Endothelial cell of umbilical vein (primary cell): ENCODE measurements around the gene TRMT11. TPM values are rescaled to one million over a fixed set of nuclear protein-coding genes. Genes with fewer than 3 reads are reported as not detected.

ENCODE experiments used
- BruUV-seq: library from RNA; stranded (reverse); fragments of 400-500 nt; replicated peaks from 2 replicates; lab custom pipeline; 2021; lab: Mats Ljungman, UMichigan
- CTCF ChIA-PET: fragments of 300-600, 350-600 bp; sonication (Branson Sonifier 250); formaldehyde crosslinking; loops from one replicate; lab custom pipeline; 2021; ENCODE audit warnings: antibody characterized with exemption, inconsistent platforms; lab: Charles Lee
- POLR2A ChIA-PET: fragments of 300-600, 350-600 bp; sonication (Branson Sonifier 250); formaldehyde crosslinking; loops from one replicate; lab custom pipeline; 2021; ENCODE audit warnings: antibody characterized with exemption, inconsistent platforms; lab: Charles Lee
- DNase-seq: peaks from one replicate; pipeline ENCODE4 v3.0.0-alpha.2; 2011; ENCODE audit warnings: low read depth, low spot score
- FAIRE-seq: peaks from 2 replicates; lab custom pipeline; 2011; peaks lifted over from hg19 to GRCh38; lab: Jason Lieb, UNC
- H2AFZ ChIP-seq: 2 replicates; pipeline ENCODE4 v1.6.0; 2012; ENCODE audit warnings: low read depth, low read length, control low read depth, inconsistent platforms
- H3K27ac ChIP-seq: 2 replicates; pipeline ENCODE4 v1.5.1; 2011; ENCODE audit warnings: low read depth, mild to moderate bottlenecking, control low read depth, low read length, moderate library complexity; ENCODE audit not compliant: insufficient read depth
- H3K27me3 ChIP-seq, 2 experiments: 2 replicates each; pipeline versions ENCODE4 v1.6.0 to v1.6.1; 2011; ENCODE audit warnings: low read length in 2 of 2, mixed read lengths in 1 of 2; ENCODE audit not compliant: control insufficient read depth in 2 of 2, insufficient read depth in 2 of 2
- H3K36me3 ChIP-seq, 2 experiments: 2 replicates in 1 of 2; 3 replicates in 1 of 2; pipeline ENCODE4 v1.5.1; 2011; ENCODE audit warnings: low read length in 2 of 2, mild to moderate bottlenecking in 1 of 2, moderate library complexity in 1 of 2; ENCODE audit not compliant: control insufficient read depth in 2 of 2, insufficient read depth in 2 of 2; ENCODE audit errors: extremely low read depth in 1 of 2
- H3K4me1 ChIP-seq: 3 replicates; pipeline ENCODE4 v1.5.1; 2011; ENCODE audit warnings: mild to moderate bottlenecking, low read length; ENCODE audit not compliant: control insufficient read depth, insufficient read depth; ENCODE audit errors: extremely low read depth
- H3K4me2 ChIP-seq: 2 replicates; pipeline ENCODE4 v1.6.1; 2011; ENCODE audit warnings: low read length, control low read depth, mixed read lengths; ENCODE audit not compliant: insufficient read depth
- H3K4me3 ChIP-seq, 3 experiments: fragments of 200-600 bp in 1 of 3; sonication (generic), shearing (Covaris generic) in 1 of 3; replicated peaks in 1 of 3; 2 replicates each; pipeline ENCODE4 v1.5.1; 2011 to 2016; ENCODE audit warnings: control low read depth in 3 of 3, low read length in 3 of 3, mild to moderate bottlenecking in 2 of 3, inconsistent platforms in 1 of 3, low read depth in 1 of 3, moderate library complexity in 1 of 3; ENCODE audit not compliant: insufficient read depth in 1 of 3
- H3K79me2 ChIP-seq: 2 replicates; pipeline ENCODE4 v1.6.0; 2012; ENCODE audit warnings: low read length, inconsistent platforms; ENCODE audit not compliant: control insufficient read depth, insufficient read depth
- H3K9ac ChIP-seq: replicated peaks from 2 replicates; pipeline ENCODE3; 2011; ENCODE audit warnings: low read length, control low read depth; ENCODE audit not compliant: insufficient read depth; ENCODE audit errors: extremely low read depth
- H3K9me1 ChIP-seq: replicated peaks from 3 replicates; pipeline ENCODE4 v1.6.0; 2011; ENCODE audit warnings: mild to moderate bottlenecking, low read length; ENCODE audit not compliant: control insufficient read depth, insufficient read depth; ENCODE audit errors: extremely low read depth
- H3K9me3 ChIP-seq: replicated peaks from 2 replicates; pipeline ENCODE4 v1.5.1; 2012; ENCODE audit warnings: low read length, inconsistent platforms; ENCODE audit not compliant: control insufficient read depth, insufficient read depth
- H4K20me1 ChIP-seq: replicated peaks from 2 replicates; pipeline ENCODE3; 2011; ENCODE audit warnings: mild to moderate bottlenecking, low read length; ENCODE audit not compliant: control insufficient read depth, insufficient read depth; ENCODE audit errors: extremely low read depth
- EZH2 ChIP-seq: IDR thresholded peaks from 2 replicates; pipeline ENCODE4 v1.6.1; 2012; ENCODE audit warnings: borderline replicate concordance, low read depth, mild to moderate bottlenecking, moderate library complexity, low read length, inconsistent platforms; ENCODE audit not compliant: severe bottlenecking
- GATA2 ChIP-seq: IDR thresholded peaks from 2 replicates; pipeline ENCODE4 v1.7.0; 2011; ENCODE audit warnings: low read depth, mild to moderate bottlenecking, moderate library complexity, mixed read lengths, low read length; ENCODE audit not compliant: insufficient read length, insufficient read depth
- JUN ChIP-seq: IDR thresholded peaks from 2 replicates; pipeline ENCODE4 v1.6.1; 2011; ENCODE audit warnings: borderline replicate concordance, low read depth; ENCODE audit not compliant: insufficient read length, insufficient read depth
- MYC ChIP-seq: IDR thresholded peaks from one replicate; pipeline ENCODE4 v1.6.1; 2011; ENCODE audit warnings: mild to moderate bottlenecking, low read depth, low read length
- POLR2AphosphoS5 ChIP-seq: IDR thresholded peaks from 2 replicates; pipeline ENCODE4 v1.6.1; 2012; ENCODE audit warnings: low read depth, mild to moderate bottlenecking, control low read depth, low read length, moderate library complexity; ENCODE audit not compliant: insufficient read depth
- dilution Hi-C: fragments of 300-500 bp; cut with MboI; formaldehyde crosslinking; loops from one replicate; pipeline ENCODE4 v1.15.0; 2019; ENCODE audit warnings: low sequenced_read_pairs; ENCODE audit not compliant: extremely low pct_ligation_motif_present
- intact Hi-C: fragments of 100-400 bp; cut with micrococcal nuclease; formaldehyde crosslinking; loops from one replicate; pipeline ENCODE4 v1.10.0; 2022
- polyA plus RNA-seq, 4 experiments: library from polyadenylated mRNA; depleted of rRNA in 3 of 4; stranded (reverse) in 3 of 4; unstranded in 1 of 4; fragments of >200 nt; gene quantifications; 2 replicates each; pipeline versions ENCODE4 v1.2.1 to v1.2.3, GENCODE V29; 2011 to 2012; ENCODE audit warnings: missing spikeins in 1 of 4
- total RNA-seq: library from RNA; stranded (reverse); gene quantifications from 2 replicates; pipeline ENCODE4 v1.2.3, GENCODE V29; 2021
- TF ChIP-seq, protein P1 (sequence below): IDR thresholded peaks from 2 replicates; pipeline ENCODE4 v1.6.1; 2011; ENCODE audit not compliant: insufficient read depth, insufficient read length
- TF ChIP-seq, protein P2 (sequence below), 2 donors: IDR thresholded peaks; 1 replicate in 1 of 2; 2 replicates in 1 of 2; pipeline ENCODE4 v1.5.1; 2011; ENCODE audit warnings: low read length in 2 of 2, mild to moderate bottlenecking in 2 of 2, moderate library complexity in 2 of 2, control low read depth in 1 of 2, inconsistent platforms in 1 of 2, low read depth in 1 of 2; ENCODE audit not compliant: insufficient read depth in 1 of 2; ENCODE audit errors: extremely low read depth in 1 of 2

TRMT11 gene
- total and polyA plus RNA-seq, 2 donors (not counting 3 experiments of a cell fraction or from before 2014, with no cell fraction given) = 5.1 to 10.7 TPM

DNA sequence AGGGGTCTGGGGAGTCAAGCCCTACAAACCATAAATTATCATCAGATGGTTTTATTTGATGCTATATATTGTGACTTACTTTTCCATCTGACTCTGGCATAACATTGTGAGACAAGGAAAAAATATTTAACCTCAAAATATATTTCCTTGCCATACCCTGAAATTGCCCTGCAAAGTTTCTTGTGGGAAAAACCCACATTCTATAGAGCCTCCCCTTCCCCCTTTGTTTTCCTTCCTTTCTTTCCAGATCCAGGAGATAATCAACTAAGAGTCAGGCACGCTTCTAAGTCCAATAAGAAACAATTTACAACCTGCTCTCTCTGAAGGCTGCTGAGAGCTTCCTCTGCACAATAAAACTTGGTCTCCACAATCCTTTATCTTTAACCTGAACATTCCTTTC is 47.3 kb upstream of the TRMT11 start:
- FAIRE-seq (no peak), DNase-seq (peak; percentile 81)
- Histone ChIP-seq H3K36me3 (no peaks in the 10 kb centered on the region), H3K9me3 (no peaks in the 10 kb centered on the region), H3K9me1 (no peaks in the 10 kb centered on the region), H3K4me3 (no peak overlapping the region), H3K4me1 (peaks cover 3% of the 10 kb centered on the region), H2AFZ (no peak overlapping the region), H4K20me1 (no peaks in the 10 kb centered on the region), H3K9ac (no peak overlapping the region), H3K27me3 (no peaks in the 10 kb centered on the region), H3K27ac (no peak overlapping the region), H3K4me2 (no peak overlapping the region), H3K79me2 (no peaks in the 10 kb centered on the region)
- dilution Hi-C loops (no loop called here), intact Hi-C loops (no loop called here)
- ChIA-PET POLR2A (no interaction called here), CTCF (interaction anchor here (1.0 to 1.7 kb wide), 4 partner anchors 15 to 148 kb away, joined by 3 to 5 read pairs (median 3); partner anchors contain the start of gene NCOA7)
- TF ChIP-seq, protein P1, sequence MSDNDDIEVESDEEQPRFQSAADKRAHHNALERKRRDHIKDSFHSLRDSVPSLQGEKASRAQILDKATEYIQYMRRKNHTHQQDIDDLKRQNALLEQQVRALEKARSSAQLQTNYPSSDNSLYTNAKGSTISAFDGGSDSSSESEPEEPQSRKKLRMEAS = no peak
- TF ChIP-seq JUN (no peak), GATA2 (no peak), POLR2AphosphoS5 (no peak), MYC (no peak), EZH2 (no peak)
- TF ChIP-seq, protein P2, sequence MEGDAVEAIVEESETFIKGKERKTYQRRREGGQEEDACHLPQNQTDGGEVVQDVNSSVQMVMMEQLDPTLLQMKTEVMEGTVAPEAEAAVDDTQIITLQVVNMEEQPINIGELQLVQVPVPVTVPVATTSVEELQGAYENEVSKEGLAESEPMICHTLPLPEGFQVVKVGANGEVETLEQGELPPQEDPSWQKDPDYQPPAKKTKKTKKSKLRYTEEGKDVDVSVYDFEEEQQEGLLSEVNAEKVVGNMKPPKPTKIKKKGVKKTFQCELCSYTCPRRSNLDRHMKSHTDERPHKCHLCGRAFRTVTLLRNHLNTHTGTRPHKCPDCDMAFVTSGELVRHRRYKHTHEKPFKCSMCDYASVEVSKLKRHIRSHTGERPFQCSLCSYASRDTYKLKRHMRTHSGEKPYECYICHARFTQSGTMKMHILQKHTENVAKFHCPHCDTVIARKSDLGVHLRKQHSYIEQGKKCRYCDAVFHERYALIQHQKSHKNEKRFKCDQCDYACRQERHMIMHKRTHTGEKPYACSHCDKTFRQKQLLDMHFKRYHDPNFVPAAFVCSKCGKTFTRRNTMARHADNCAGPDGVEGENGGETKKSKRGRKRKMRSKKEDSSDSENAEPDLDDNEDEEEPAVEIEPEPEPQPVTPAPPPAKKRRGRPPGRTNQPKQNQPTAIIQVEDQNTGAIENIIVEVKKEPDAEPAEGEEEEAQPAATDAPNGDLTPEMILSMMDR (IDR thresholded peaks at IDR 0.05; ENCODE audit: extremely low read depth in 1 of 2, insufficient read depth in 1 of 2, low read depth in 1 of 2, low read length in 2 of 2) = no peak
- BruUV-seq = no TSS peak
